ENCODE measurements around the gene NUP43. TPM values are rescaled to one million over a fixed set of nuclear protein-coding genes. Genes with fewer than 3 reads are reported as not detected.

Gene NUP43
- total RNA-seq, 2 donors from 2014 or later = 54.6 to 84.8 TPM

DNA sequence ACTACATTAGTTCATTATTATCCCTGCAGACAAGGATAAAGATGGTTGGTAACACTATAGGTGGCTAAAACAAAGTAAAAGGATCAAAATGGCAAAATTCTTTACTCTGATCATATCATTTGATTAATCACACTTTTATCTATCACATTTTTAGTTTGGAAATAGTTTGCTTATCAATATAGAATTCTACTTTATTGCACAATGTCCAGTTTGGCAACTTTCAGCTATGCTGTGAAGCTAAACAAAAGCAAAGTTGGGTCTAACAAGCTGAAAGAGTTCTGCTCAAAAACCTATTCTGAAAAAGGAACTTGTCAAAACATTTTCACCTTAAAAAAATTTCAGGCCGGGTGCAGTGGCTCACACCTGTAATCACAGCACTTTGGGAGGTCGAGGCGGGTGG, 20.5 kb downstream of the NUP43 start:
- H3K4me1 Mint-ChIP-seq = peaks cover 4% of the 10 kb centered on the region
- no peak overlapping the region for H3K4me3 Mint-ChIP-seq
- no peaks in the 10 kb centered on the region for H3K27me3 Mint-ChIP-seq
- peaks cover 83% of the 10 kb centered on the region for H3K36me3 Mint-ChIP-seq (ENCODE audit: low read depth)
- ATAC-seq (replicated peaks) = no peak
- H3K9me3 Mint-ChIP-seq = no peaks in the 10 kb centered on the region
- no peak overlapping the region for H3K27ac Mint-ChIP-seq

GRCh38 chr6:149723771-149724417, 22.4 kb downstream of the NUP43 start:
- H3K4me1 Mint-ChIP-seq = peaks cover 4% of the 10 kb centered on the region
- peaks cover 64% of the 10 kb centered on the region for H3K36me3 Mint-ChIP-seq (ENCODE audit: low read depth)
- H3K4me3 Mint-ChIP-seq = no peak overlapping the region
- ATAC-seq (replicated peaks) = peak; percentile 92
- no peaks in the 10 kb centered on the region for H3K27me3 Mint-ChIP-seq
- no peaks in the 10 kb centered on the region for H3K9me3 Mint-ChIP-seq
- H3K27ac Mint-ChIP-seq = no peak overlapping the region

DNA sequence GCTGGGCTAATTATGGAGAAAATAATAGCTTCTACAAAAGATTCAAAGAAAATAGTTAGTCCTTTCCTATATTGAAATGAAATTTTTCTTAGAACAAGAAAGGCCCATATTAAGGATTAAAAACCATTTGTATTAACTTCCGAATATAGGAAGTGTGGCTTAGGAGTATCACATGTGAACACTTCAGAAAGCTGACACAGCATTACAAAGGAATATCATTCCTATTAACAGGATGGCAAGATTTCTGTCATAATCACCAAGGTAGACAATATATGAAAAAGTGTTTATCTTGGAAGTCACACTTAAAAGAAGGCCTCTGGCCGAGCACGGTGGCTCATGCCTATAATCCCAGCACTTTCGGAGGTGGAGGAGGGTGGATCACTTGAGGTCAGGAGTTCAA, 23.1 kb downstream of the NUP43 start:
- no peaks in the 10 kb centered on the region for H3K27me3 Mint-ChIP-seq
- H3K4me1 Mint-ChIP-seq = peaks cover 8% of the 10 kb centered on the region
- H3K36me3 Mint-ChIP-seq (ENCODE audit: low read depth) = peaks cover 57% of the 10 kb centered on the region
- H3K4me3 Mint-ChIP-seq = no peak overlapping the region
- H3K9me3 Mint-ChIP-seq = no peaks in the 10 kb centered on the region
- no peak overlapping the region for H3K27ac Mint-ChIP-seq
- no peak for ATAC-seq (replicated peaks)

GRCh38 chr6:149719531-149719930, 26.8 kb downstream of the NUP43 start:
- peak overlapping the region; percentile 16 for H3K27ac Mint-ChIP-seq

DNA sequence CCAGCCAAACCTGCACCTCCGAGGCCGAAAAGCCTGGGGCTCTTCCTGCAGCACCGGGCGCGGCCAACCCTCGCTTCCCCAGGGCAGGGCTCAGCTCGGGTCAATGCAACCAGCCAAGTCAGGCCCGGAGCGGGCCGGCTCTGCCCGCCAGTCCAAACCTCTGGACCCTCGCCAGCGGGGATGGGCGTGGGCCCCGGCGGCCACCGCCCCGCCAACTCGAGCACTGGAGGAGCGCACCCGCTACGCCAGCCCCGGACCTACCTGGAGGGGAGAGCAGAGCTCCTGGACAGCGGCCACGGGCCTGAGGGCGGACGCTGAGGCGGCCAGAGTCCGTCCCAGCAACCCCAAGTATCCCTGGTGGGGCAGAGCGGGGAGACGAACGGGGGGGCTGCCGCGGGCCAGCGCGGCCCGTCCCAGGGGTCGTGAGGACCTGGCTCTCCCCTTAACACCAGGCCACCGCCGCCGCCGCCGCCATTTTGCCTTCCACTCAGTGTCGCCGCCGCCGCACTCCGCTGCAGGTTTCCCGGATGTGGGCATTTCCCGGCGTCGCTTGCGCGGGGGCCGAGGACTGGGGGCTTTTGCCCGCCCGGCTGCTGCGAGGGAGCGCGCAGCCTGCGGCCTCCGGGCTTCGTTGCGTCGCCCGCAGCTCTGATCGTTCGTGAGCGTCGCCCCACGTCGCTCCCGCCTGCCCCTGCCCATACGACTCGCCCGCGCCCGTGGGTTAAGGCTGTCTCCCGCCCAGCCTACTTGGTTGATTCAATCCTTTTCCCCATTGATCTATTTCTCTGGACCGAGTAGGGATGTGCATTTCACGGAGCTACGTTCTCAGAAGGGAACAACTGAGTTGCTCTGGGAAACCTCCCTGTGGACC, 28.5 kb downstream of the NUP43 start, which contains the start of gene LATS1:
LATS1 (minus strand) TSS at position 514 of the 871 bp plus-strand sequence. CDS start 15,975 bp downstream, outside the sequence.
- Mint-ChIP-seq H3K4me1 (peaks cover 17% of the 10 kb centered on the region), H3K27ac (peak within 1 kb of the TSS; percentile 99), H3K9me3 (no peaks in the 10 kb centered on the region), H3K27me3 (no peaks in the 10 kb centered on the region), H3K4me3 (peak within 1 kb of the TSS; percentile 96), H3K36me3 (ENCODE audit: low read depth) (peaks cover 44% of the 10 kb centered on the region)
- ATAC-seq (replicated peaks) = peak; percentile 93

More at GRCh38 chr6:149719531-149719930, 26.8 kb downstream of the NUP43 start:
- ATAC-seq (replicated peaks) = no peak
- Mint-ChIP-seq H3K27me3 (no peaks in the 10 kb centered on the region), H3K9me3 (no peaks in the 10 kb centered on the region), H3K4me3 (no peak overlapping the region), H3K36me3 (ENCODE audit: low read depth) (peaks cover 44% of the 10 kb centered on the region), H3K4me1 (peaks cover 16% of the 10 kb centered on the region)

DNA sequence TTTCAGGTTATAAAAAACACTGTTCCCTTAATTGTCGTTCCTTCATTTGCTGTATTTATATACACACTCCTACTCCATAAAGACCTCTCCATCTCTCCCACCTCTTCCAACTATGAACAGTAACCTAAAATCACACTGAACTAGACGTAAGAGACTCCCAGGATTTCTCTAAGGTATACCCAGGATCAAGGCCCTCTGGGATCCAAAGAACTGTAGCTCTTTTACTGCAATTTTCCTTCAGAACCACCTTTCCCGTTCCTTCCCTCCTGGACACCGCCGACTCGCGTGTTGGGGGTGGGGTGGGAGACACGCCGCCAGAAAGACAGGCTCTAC, 29.1 kb downstream of the NUP43 start:
- Mint-ChIP-seq H3K27me3 (no peaks in the 10 kb centered on the region), H3K9me3 (no peaks in the 10 kb centered on the region), H3K27ac (peak overlapping the region; percentile 99), H3K4me1 (peaks cover 17% of the 10 kb centered on the region), H3K36me3 (ENCODE audit: low read depth) (peaks cover 40% of the 10 kb centered on the region), H3K4me3 (peak overlapping the region; percentile 96)
- ATAC-seq (replicated peaks) = no peak

DNA sequence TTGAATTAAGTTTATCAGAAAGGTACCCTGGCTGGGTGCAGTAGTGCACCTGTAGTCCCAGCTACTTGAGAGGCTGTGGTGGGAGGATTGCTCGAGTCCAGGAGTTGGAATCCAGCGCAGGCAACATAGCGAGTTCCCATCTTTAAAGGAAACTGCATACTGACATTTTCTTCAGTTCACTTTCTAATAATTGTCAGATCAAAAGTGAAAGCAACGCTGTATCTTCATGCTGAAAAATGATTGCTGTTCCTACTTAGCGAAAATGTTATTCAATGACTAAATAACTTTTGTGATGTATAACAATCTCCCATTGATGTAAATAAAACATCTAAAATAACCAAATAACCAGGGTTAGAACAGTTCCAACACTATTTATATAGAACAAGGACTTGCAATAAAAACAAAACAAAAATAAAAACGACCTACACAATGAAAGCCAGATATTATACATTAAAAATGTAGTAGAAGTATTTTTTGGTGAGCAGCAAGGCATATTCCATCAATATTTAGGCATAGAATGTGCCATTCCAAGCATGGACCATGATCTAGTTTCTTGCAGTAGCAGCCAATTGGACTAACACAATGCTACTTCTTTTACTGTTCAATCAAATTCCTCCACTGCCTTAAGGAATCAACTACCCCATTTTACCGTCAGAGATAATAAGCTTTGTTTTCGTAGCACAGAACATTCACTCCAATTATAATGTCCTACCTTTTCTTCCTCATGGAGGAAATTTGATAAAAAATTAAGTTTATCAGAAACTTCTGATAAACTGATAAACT, 30.0 kb downstream of the NUP43 start:
- H3K9me3 Mint-ChIP-seq = no peaks in the 10 kb centered on the region
- peak overlapping the region; percentile 99 for H3K27ac Mint-ChIP-seq
- H3K4me3 Mint-ChIP-seq = peak overlapping the region; percentile 96
- peaks cover 40% of the 10 kb centered on the region for H3K36me3 Mint-ChIP-seq (ENCODE audit: low read depth)
- H3K4me1 Mint-ChIP-seq = peaks cover 21% of the 10 kb centered on the region
- no peaks in the 10 kb centered on the region for H3K27me3 Mint-ChIP-seq
- ATAC-seq (replicated peaks) = no peak

DNA sequence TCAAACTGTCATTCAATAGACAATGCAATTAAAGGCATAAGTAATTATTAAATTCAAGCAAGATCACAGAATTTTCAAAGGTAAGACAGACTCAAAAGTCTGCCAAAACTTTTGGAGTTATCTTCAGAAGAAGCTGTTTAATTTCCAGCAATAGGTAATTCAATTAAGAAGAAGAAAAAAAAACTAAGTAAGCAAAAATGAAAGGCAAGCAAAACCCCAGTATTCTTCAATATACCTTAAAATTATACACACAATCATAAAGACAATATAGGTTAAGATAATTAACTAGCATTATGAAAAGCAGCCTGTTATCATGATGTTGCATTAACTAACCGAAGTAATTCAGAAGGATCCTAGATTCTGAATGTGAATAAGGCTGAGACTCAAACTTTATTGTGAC, 31.9 kb downstream of the NUP43 start:
- ATAC-seq (replicated peaks) = no peak
- H3K27ac Mint-ChIP-seq = no peak overlapping the region
- H3K36me3 Mint-ChIP-seq (ENCODE audit: low read depth) = peaks cover 54% of the 10 kb centered on the region
- no peak overlapping the region for H3K4me3 Mint-ChIP-seq
- H3K9me3 Mint-ChIP-seq = no peaks in the 10 kb centered on the region
- no peaks in the 10 kb centered on the region for H3K27me3 Mint-ChIP-seq
- peaks cover 36% of the 10 kb centered on the region for H3K4me1 Mint-ChIP-seq

DNA sequence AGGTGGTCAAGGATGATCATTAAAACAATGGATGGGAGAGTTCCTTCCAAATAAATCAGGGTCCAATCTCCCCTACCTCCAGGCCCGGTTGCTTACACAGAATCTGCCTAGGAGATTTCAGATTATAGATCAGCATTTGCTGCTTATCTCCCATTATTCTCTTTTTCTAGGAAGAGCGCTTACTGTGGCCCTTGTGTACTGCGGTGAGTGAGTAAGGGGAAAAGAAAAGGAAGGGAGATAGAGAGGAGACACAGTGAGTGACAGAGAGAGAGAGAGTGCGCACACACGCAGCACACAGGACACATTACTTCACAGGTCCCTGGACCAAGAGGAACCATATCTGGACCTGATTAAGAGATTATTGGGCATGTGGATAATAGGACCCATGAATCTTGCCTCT, 34.6 kb downstream of the NUP43 start:
- peaks cover 49% of the 10 kb centered on the region for H3K36me3 Mint-ChIP-seq (ENCODE audit: low read depth)
- H3K4me1 Mint-ChIP-seq = peaks cover 40% of the 10 kb centered on the region
- H3K27ac Mint-ChIP-seq = no peak overlapping the region
- H3K27me3 Mint-ChIP-seq = no peaks in the 10 kb centered on the region
- no peak overlapping the region for H3K4me3 Mint-ChIP-seq
- no peak for ATAC-seq (replicated peaks)
- no peaks in the 10 kb centered on the region for H3K9me3 Mint-ChIP-seq

GRCh38 chr6:149701714-149702113, 44.6 kb downstream of the NUP43 start:
- Mint-ChIP-seq H3K27me3 (no peaks in the 10 kb centered on the region), H3K9me3 (no peaks in the 10 kb centered on the region), H3K4me1 (peaks cover 21% of the 10 kb centered on the region), H3K4me3 (no peak overlapping the region), H3K27ac (no peak overlapping the region), H3K36me3 (ENCODE audit: low read depth) (peaks cover 48% of the 10 kb centered on the region)
- no peak for ATAC-seq (replicated peaks)

GRCh38 chr6:149699150-149699549, 47.2 kb downstream of the NUP43 start:
- Mint-ChIP-seq H3K9me3 (no peaks in the 10 kb centered on the region), H3K36me3 (ENCODE audit: low read depth) (peaks cover 64% of the 10 kb centered on the region), H3K4me3 (no peak overlapping the region), H3K4me1 (peaks cover 10% of the 10 kb centered on the region), H3K27ac (no peak overlapping the region), H3K27me3 (no peaks in the 10 kb centered on the region)
- ATAC-seq (replicated peaks) = no peak

DNA sequence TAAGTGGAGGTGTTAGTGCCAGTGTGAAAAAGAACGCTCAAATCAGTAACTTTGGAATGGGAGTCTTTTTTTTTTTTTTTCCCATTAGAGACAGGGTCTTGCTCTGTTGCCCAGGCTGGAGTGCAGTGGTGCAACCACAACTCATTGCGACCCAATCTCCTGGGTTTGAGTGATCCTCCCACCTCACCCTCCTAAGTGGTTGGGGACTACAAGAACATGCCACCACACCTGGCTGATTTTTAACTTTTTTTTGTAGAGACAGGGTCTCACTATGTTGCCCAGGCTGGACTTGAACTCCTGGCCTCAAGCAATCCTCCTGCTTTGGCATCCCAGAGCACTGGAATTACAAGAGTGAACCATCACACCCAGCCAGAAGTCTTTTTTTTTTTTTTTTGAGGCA, 48.2 kb downstream of the NUP43 start:
- no peak overlapping the region for H3K27ac Mint-ChIP-seq
- no peaks in the 10 kb centered on the region for H3K9me3 Mint-ChIP-seq
- peaks cover 10% of the 10 kb centered on the region for H3K4me1 Mint-ChIP-seq
- peaks cover 74% of the 10 kb centered on the region for H3K36me3 Mint-ChIP-seq (ENCODE audit: low read depth)
- H3K27me3 Mint-ChIP-seq = no peaks in the 10 kb centered on the region
- ATAC-seq (replicated peaks) = no peak
- no peak overlapping the region for H3K4me3 Mint-ChIP-seq

GRCh38 chr6:149696901-149697300, 49.4 kb downstream of the NUP43 start:
- no peak overlapping the region for H3K27ac Mint-ChIP-seq
- H3K4me1 Mint-ChIP-seq = peaks cover 12% of the 10 kb centered on the region
- no peaks in the 10 kb centered on the region for H3K27me3 Mint-ChIP-seq
- ATAC-seq (replicated peaks) = no peak
- no peaks in the 10 kb centered on the region for H3K9me3 Mint-ChIP-seq
- peaks cover 84% of the 10 kb centered on the region for H3K36me3 Mint-ChIP-seq (ENCODE audit: low read depth)
- no peak overlapping the region for H3K4me3 Mint-ChIP-seq

DNA sequence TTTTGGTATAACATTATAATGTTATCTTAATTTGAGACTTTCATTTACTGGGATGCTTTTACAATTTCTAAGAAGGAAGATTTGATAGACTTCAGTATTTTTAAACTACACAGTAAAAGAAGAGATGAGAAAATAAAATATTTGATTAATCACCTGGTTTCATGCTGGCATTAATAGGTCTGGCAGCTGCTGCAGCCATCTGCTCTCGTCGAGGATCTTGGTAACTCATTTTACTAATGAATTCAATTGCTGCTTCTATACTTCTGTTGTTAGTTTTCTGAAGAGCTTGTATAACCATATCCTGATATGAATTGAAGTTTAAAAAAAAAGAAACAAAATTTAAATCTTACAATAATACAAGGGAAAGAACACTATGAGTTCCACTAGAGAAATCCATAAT, 51.4 kb downstream of the NUP43 start:
- Mint-ChIP-seq H3K36me3 (ENCODE audit: low read depth) (peaks cover 86% of the 10 kb centered on the region), H3K9me3 (no peaks in the 10 kb centered on the region), H3K27me3 (no peaks in the 10 kb centered on the region), H3K27ac (no peak overlapping the region), H3K4me1 (peaks cover 12% of the 10 kb centered on the region), H3K4me3 (no peak overlapping the region)
- ATAC-seq (replicated peaks) = no peak

Data from activated T-helper 17 cell treated with anti-CD3 and anti-CD28 coated beads, Interleukin-2, amount 50 U/mL, for 72 hours (primary cell).